IMR-90 (cell line): Measurements from ENCODE around the gene PHAF1. TPM values are rescaled to one million over a fixed set of nuclear protein-coding genes. Genes with fewer than 3 reads are reported as not detected.

Experiments
- ATAC-seq: fragments of 200-7000 bp; cut with Tn5 transposase; 2 replicates; pipeline ENCODE4 v1.9.1; 2020; ENCODE audit warnings: low read depth, mild to moderate bottlenecking, moderate library complexity
- BruUV-seq: library from RNA; stranded (reverse); fragments of 400-500 nt; replicated peaks from 2 replicates; lab custom pipeline; 2021; lab: Mats Ljungman, UMichigan
- CTCF ChIA-PET: fragments of 300-600 bp; formaldehyde crosslinking; extraction: SDS; loops from one replicate; lab custom pipeline; 2021; ENCODE audit warnings: antibody characterized with exemption; lab: Yijun Ruan, JAX
- POLR2A ChIA-PET: fragments of 300-600 bp; sonication (Branson Sonifier 250); formaldehyde crosslinking; loops from one replicate; lab custom pipeline; 2022; ENCODE audit warnings: antibody characterized with exemption; ENCODE audit not compliant: unreplicated experiment; lab: Charles Lee
- DNase-seq: peaks from one replicate; pipeline ENCODE4 v3.0.0; 2013
- H2AFZ ChIP-seq: replicated peaks from 2 replicates; pipeline ENCODE3; 2013; ENCODE audit warnings: low read length, mild to moderate bottlenecking; ENCODE audit not compliant: poor library complexity
- H2AK5ac ChIP-seq: 2 replicates; pipeline ENCODE4 v1.6.1; 2013; ENCODE audit warnings: low read depth, low read length, inconsistent platforms
- H2AK9ac ChIP-seq: replicated peaks from 2 replicates; pipeline ENCODE3; 2013; ENCODE audit warnings: mild to moderate bottlenecking, low read depth, low read length, moderate library complexity; ENCODE audit not compliant: poor library complexity
- H2BK120ac ChIP-seq: 2 replicates; pipeline ENCODE4 v1.6.1; 2013; ENCODE audit warnings: low read depth, low read length, inconsistent platforms
- H2BK15ac ChIP-seq: 3 replicates; pipeline ENCODE4 v1.6.1; 2013; ENCODE audit warnings: low read depth, low read length, inconsistent platforms
- H2BK20ac ChIP-seq: 2 replicates; pipeline ENCODE4 v1.6.1; 2013; ENCODE audit warnings: low read depth, mild to moderate bottlenecking, inconsistent platforms, low read length, moderate library complexity
- H2BK5ac ChIP-seq: 2 replicates; pipeline ENCODE4 v1.6.1; 2013; ENCODE audit warnings: mild to moderate bottlenecking, low read depth, low read length, inconsistent platforms; ENCODE audit not compliant: poor library complexity, severe bottlenecking
- H3K14ac ChIP-seq: replicated peaks from 2 replicates; pipeline ENCODE4 v1.6.1; 2013; ENCODE audit warnings: low read depth, low read length, inconsistent platforms
- H3K18ac ChIP-seq: 2 replicates; pipeline ENCODE4 v1.6.1; 2013; ENCODE audit warnings: low read depth, low read length, control low read depth
- H3K23ac ChIP-seq: 2 replicates; pipeline ENCODE4 v1.6.1; 2013; ENCODE audit warnings: low read depth, low read length, inconsistent platforms
- H3K27ac ChIP-seq: 2 replicates; pipeline ENCODE4 v1.5.1; 2013; ENCODE audit warnings: mild to moderate bottlenecking, control low read depth, low read length; ENCODE audit not compliant: insufficient read depth
- H3K27me3 ChIP-seq: 2 replicates; pipeline ENCODE4 v1.6.1; 2013; ENCODE audit warnings: low read length; ENCODE audit not compliant: control insufficient read depth, insufficient read depth
- H3K36me3 ChIP-seq: 2 replicates; pipeline ENCODE4 v1.6.1; 2013; ENCODE audit warnings: low read length, mixed read lengths; ENCODE audit not compliant: control insufficient read depth, insufficient read depth
- H3K4ac ChIP-seq: 2 replicates; pipeline ENCODE4 v1.6.1; 2013; ENCODE audit warnings: low read depth, low read length, inconsistent platforms
- H3K4me1 ChIP-seq: 2 replicates; pipeline ENCODE4 v1.6.1; 2013; ENCODE audit warnings: low read length, mixed read lengths; ENCODE audit not compliant: control insufficient read depth, insufficient read depth
- H3K4me2 ChIP-seq: 2 replicates; pipeline ENCODE4 v1.6.1; 2013; ENCODE audit warnings: low read depth, mild to moderate bottlenecking, control low read depth, low read length, moderate library complexity
- H3K4me3 ChIP-seq: 2 replicates; pipeline ENCODE4 v1.5.1; 2013; ENCODE audit warnings: low read depth, mild to moderate bottlenecking, control low read depth, low read length, moderate library complexity; ENCODE audit not compliant: insufficient read depth
- H3K56ac ChIP-seq: 2 replicates; pipeline ENCODE4 v1.6.1; 2013; ENCODE audit warnings: low read length, inconsistent platforms; ENCODE audit not compliant: insufficient read depth; ENCODE audit errors: extremely low read depth
- H3K79me1 ChIP-seq, 2 experiments: 2 replicates each; pipeline ENCODE4 v1.6.1; 2013; ENCODE audit warnings: low read length in 2 of 2, inconsistent platforms in 1 of 2, low read depth in 1 of 2
- H3K9ac ChIP-seq: 2 replicates; pipeline ENCODE4 v1.6.1; 2013; ENCODE audit warnings: low read depth, low read length, control low read depth
- H3K9me1 ChIP-seq: 2 replicates; pipeline ENCODE4 v1.6.1; 2013; ENCODE audit warnings: low read length, inconsistent platforms; ENCODE audit not compliant: insufficient read depth
- H3K9me3 ChIP-seq: 2 replicates; pipeline ENCODE4 v1.6.1; 2013; ENCODE audit warnings: low read length; ENCODE audit not compliant: control insufficient read depth, insufficient read depth
- H4K20me1 ChIP-seq: 2 replicates; pipeline ENCODE4 v1.6.1; 2013; ENCODE audit warnings: low read length, inconsistent platforms; ENCODE audit not compliant: insufficient read depth
- H4K5ac ChIP-seq: 2 replicates; pipeline ENCODE4 v1.6.1; 2013; ENCODE audit warnings: mild to moderate bottlenecking, low read depth, low read length, control low read depth
- H4K8ac ChIP-seq, 2 experiments: 2 replicates each; pipeline ENCODE4 v1.6.1; 2013; ENCODE audit warnings: low read depth in 2 of 2, low read length in 2 of 2, control low read depth in 1 of 2, inconsistent platforms in 1 of 2
- H4K91ac ChIP-seq: 2 replicates; pipeline ENCODE4 v1.6.1; 2013; ENCODE audit warnings: low read depth, low read length, inconsistent platforms; ENCODE audit not compliant: insufficient read depth
- BHLHE40 ChIP-seq: fragments of 150-350 bp; IDR thresholded peaks from 2 replicates; pipeline ENCODE4 v1.6.1; 2016; ENCODE audit warnings: mild to moderate bottlenecking, low read depth, low read length
- CEBPB ChIP-seq: IDR thresholded peaks from 2 replicates; pipeline ENCODE4 v1.6.1; 2012; ENCODE audit warnings: low read depth, low read length, improper control_type of control experiment
- CHD1 ChIP-seq: IDR thresholded peaks from 2 replicates; pipeline ENCODE4 v1.6.1; 2012; ENCODE audit warnings: low read depth, low read length, improper control_type of control experiment
- CTCF ChIP-seq: conservative IDR thresholded peaks from 2 replicates; pipeline ENCODE4 v1.5.1; 2012; ENCODE audit warnings: mild to moderate bottlenecking, low read depth, low read length, improper control_type of control experiment
- FOS ChIP-seq: fragments of 150-350 bp; IDR thresholded peaks from 2 replicates; pipeline ENCODE4 v1.6.1; 2016; ENCODE audit warnings: low read depth, low read length
- MAZ ChIP-seq: IDR thresholded peaks from 2 replicates; pipeline ENCODE4 v1.6.1; 2012; ENCODE audit warnings: low read depth, mild to moderate bottlenecking, low read length, improper control_type of control experiment, moderate library complexity, borderline replicate concordance
- MXI1 ChIP-seq: IDR thresholded peaks from 2 replicates; pipeline ENCODE4 v1.6.1; 2012; ENCODE audit warnings: low read depth, mild to moderate bottlenecking, low read length, moderate library complexity, borderline replicate concordance
- NFE2L2 ChIP-seq: fragments of 150-350 bp; IDR thresholded peaks from 2 replicates; pipeline ENCODE4 v1.6.1; 2016; ENCODE audit warnings: low read depth, mild to moderate bottlenecking, low read length
- POLR2A ChIP-seq: IDR thresholded peaks from 2 replicates; pipeline ENCODE4 v1.6.1; 2012; ENCODE audit warnings: mild to moderate bottlenecking, low read depth, low read length
- RAD21 ChIP-seq: IDR thresholded peaks from 2 replicates; pipeline ENCODE4 v1.6.1; 2012; ENCODE audit warnings: low read length, improper control_type of control experiment
- RCOR1 ChIP-seq: IDR thresholded peaks from 2 replicates; pipeline ENCODE4 v1.6.1; 2012; ENCODE audit warnings: mild to moderate bottlenecking, low read length, improper control_type of control experiment; ENCODE audit not compliant: insufficient replicate concordance
- SMC3 ChIP-seq: fragments of 150-350 bp; IDR thresholded peaks from 2 replicates; pipeline ENCODE4 v1.6.1; 2016; ENCODE audit warnings: low read depth, mild to moderate bottlenecking, antibody characterized with exemption, low read length, moderate library complexity
- USF2 ChIP-seq: fragments of 150-350 bp; IDR thresholded peaks from 2 replicates; pipeline ENCODE4 v1.6.1; 2017; ENCODE audit warnings: mild to moderate bottlenecking, antibody characterized with exemption, low read length, low read depth
- WGBS, 2 experiments: methylation state at CpG; one replicate each; pipeline versions ENCODE4 v1.1.5 to v1.1.7; 2013; ENCODE audit warnings: missing lambda C conversion rate in 2 of 2; ENCODE audit not compliant: insufficient read length in 1 of 2; ENCODE audit errors: extremely low coverage in 2 of 2; 5-methylcytosine and 5-hydroxymethylcytosine counted together
- dilution Hi-C: fragments of 300-500 bp; cut with HindIII; formaldehyde crosslinking; loops from one replicate; pipeline ENCODE4 v1.14.3; 2018; ENCODE audit warnings: low sequenced_read_pairs; ENCODE audit not compliant: unreplicated experiment
- in situ Hi-C: fragments of 300-500 bp; cut with MboI; formaldehyde crosslinking; loops from 3 replicates; pipeline ENCODE4 v1.14.3; 2019; ENCODE audit warnings: low sequenced_read_pairs, inconsistent platforms, mixed read lengths
- intact Hi-C: fragments of 100-400 bp; cut with micrococcal nuclease; formaldehyde crosslinking; loops from 2 replicates; pipeline ENCODE4 v1.10.0; 2022
- polyA plus RNA-seq, 3 experiments: library from polyadenylated mRNA; depleted of rRNA; stranded (reverse); fragments of >200 nt; gene quantifications; 2 replicates each; pipeline ENCODE4 v1.2.3, GENCODE V29; 2012; ENCODE audit warnings: low replicate concordance in 1 of 3
- total RNA-seq: library from RNA; depleted of rRNA; stranded (reverse); fragments of >200 nt; gene quantifications from 2 replicates; pipeline ENCODE4 v1.2.3, GENCODE V29; 2012

PHAF1 gene
- total and polyA plus RNA-seq, 2 of the 4 experiments (the other 2 are of a cell fraction), result 14.0 to 19.8 TPM

- H2BK15ac ChIP-seq, result no peak overlapping the region
- H3K4me3 ChIP-seq, result no peak overlapping the region
- 98% methylated on average over 7 of the region's 13 CpGs; no CpG with 5 or more reads in 1 of the 2 experiments for WGBS, 2 experiments
- in situ Hi-C loops (no loop called here), intact Hi-C loops (no loop called here), dilution Hi-C loops (no loop called here)
- H3K9me1 ChIP-seq, result no peaks in the 10 kb centered on the region; the same call in 1 of the 2 replicates
- no peaks in the 10 kb centered on the region; the same call in 1 of the 2 replicates for H4K20me1 ChIP-seq
- no peak overlapping the region for H2AK9ac ChIP-seq
- no peak overlapping the region for H3K27ac ChIP-seq
- no peak for ATAC-seq
- no peak for DNase-seq
- no peaks in the 10 kb centered on the region for H3K9me3 ChIP-seq
- no peak overlapping the region for H4K91ac ChIP-seq
- H3K27me3 ChIP-seq, result no peaks in the 10 kb centered on the region
- H4K5ac ChIP-seq, result no peak overlapping the region
- no peak overlapping the region for H2BK120ac ChIP-seq
- no peak overlapping the region for H2AK5ac ChIP-seq
- no peak overlapping the region for H3K9ac ChIP-seq
- no peaks in the 10 kb centered on the region for H3K4me1 ChIP-seq
- no peak overlapping the region for H3K18ac ChIP-seq
- H3K23ac ChIP-seq, result no peak overlapping the region
- H2AFZ ChIP-seq, result no peak overlapping the region
- no peak overlapping the region for H4K8ac ChIP-seq
- ChIA-PET CTCF (no interaction called here), POLR2A (no interaction called here)
- no peak overlapping the region for H3K4me2 ChIP-seq
- H2BK5ac ChIP-seq, result no peak overlapping the region
- no TSS peak for BruUV-seq
- H3K14ac ChIP-seq, result no peak overlapping the region
- H3K56ac ChIP-seq, result no peak overlapping the region
- no peak overlapping the region for H3K4ac ChIP-seq
- H3K79me1 ChIP-seq, result peaks cover 0 to 2% of the 10 kb centered on the region in 2 experiments; a peak in 1 of 4 replicates
- TF ChIP-seq CEBPB (no peak), MAZ (no peak), RAD21 (no peak), USF2 (no peak), CHD1 (no peak), NFE2L2 (no peak), BHLHE40 (no peak), FOS (no peak), SMC3 (no peak), POLR2A (no peak), RCOR1 (no peak), MXI1 (no peak), CTCF (no peak)
- H3K36me3 ChIP-seq, result peaks cover 63% of the 10 kb centered on the region
- no peak overlapping the region for H2BK20ac ChIP-seq
These were observed 31.6 kb downstream of the PHAF1 start for GRCh38 chr16:67141391-67141790.
